GF-D8 (cell line): ENCODE results near the gene MAGI2.

ENCODE experiments used
- DNase-seq: peaks from one replicate; lab custom pipeline; 2025; lab: John Stamatoyannopoulos, UW

Gene MAGI2

GRCh38 chr7:79453558-79454360, at the start of gene MAGI2:
MAGI2 (minus strand) TSS chr7:79453667; CDS start chr7:79453320, 347 bp downstream.
- DNase-seq, result no peak

GRCh38 chr7:79502151-79502550, 48.7 kb upstream of the MAGI2 start:
- no peak for DNase-seq

- DNase-seq, result no peak
These were observed 47.3 kb upstream of the MAGI2 start for GRCh38 chr7:79500759-79501158.

GRCh38 chr7:79497728-79498127, 44.3 kb upstream of the MAGI2 start:
- DNase-seq, result no peak

GRCh38 chr7:79495544-79496272, 42.2 kb upstream of the MAGI2 start:
- DNase-seq, result no peak

- DNase-seq, result no peak
These were observed 40.6 kb upstream of the MAGI2 start for GRCh38 chr7:79494046-79494445.

GRCh38 chr7:79489371-79489770, 35.9 kb upstream of the MAGI2 start:
- no peak for DNase-seq

GRCh38 chr7:79478386-79478785, 24.9 kb upstream of the MAGI2 start:
- DNase-seq, result no peak

- DNase-seq, result no peak
These were observed 22.0 kb upstream of the MAGI2 start for GRCh38 chr7:79475455-79475854.

GRCh38 chr7:79471699-79472098, 18.2 kb upstream of the MAGI2 start:
- no peak for DNase-seq

GRCh38 chr7:79471283-79471682, 17.8 kb upstream of the MAGI2 start:
- DNase-seq, result no peak

GRCh38 chr7:79465551-79465950, 12.1 kb upstream of the MAGI2 start:
- DNase-seq, result no peak

GRCh38 chr7:79464051-79464450, 10.6 kb upstream of the MAGI2 start:
- no peak for DNase-seq

- DNase-seq, result no peak
These were observed 8.9 kb upstream of the MAGI2 start for GRCh38 chr7:79462390-79462789.

GRCh38 chr7:79461660-79462059, 8.2 kb upstream of the MAGI2 start:
- DNase-seq, result no peak

- no peak for DNase-seq
These were observed 5.9 kb upstream of the MAGI2 start for GRCh38 chr7:79459381-79459780.

GRCh38 chr7:79458796-79459195, 5.3 kb upstream of the MAGI2 start:
- DNase-seq, result no peak

GRCh38 chr7:79455173-79455790, 1.8 kb upstream of the MAGI2 start:
- DNase-seq, result no peak

GRCh38 chr7:79454361-79454960, 994 bp upstream of the MAGI2 start:
- DNase-seq, result no peak

GRCh38 chr7:79453266-79453557, 255 bp downstream of the MAGI2 start:
- DNase-seq, result no peak

GRCh38 chr7:79452495-79453265, 787 bp downstream of the MAGI2 start:
- DNase-seq, result no peak

- no peak for DNase-seq
These were observed 1.4 kb downstream of the MAGI2 start for GRCh38 chr7:79452032-79452494.
